SH-SY5Y (cell line): ENCODE measurements around the gene SCAPER.

Experiments used
- GATA2 ChIP-seq: IDR thresholded peaks from 2 replicates; pipeline ENCODE4 v1.6.1; 2011; ENCODE audit warnings: mild to moderate bottlenecking, low read depth, low read length
- GATA3 ChIP-seq: IDR thresholded peaks from 2 replicates; pipeline ENCODE4 v1.6.1; 2011; ENCODE audit warnings: low read depth, mild to moderate bottlenecking, low read length, moderate library complexity

GRCh38 chr15:76714950-76715349 is 190.2 kb downstream of the SCAPER start:
- no peak for TF ChIP-seq GATA2
- TF ChIP-seq GATA3, result no peak
